GM06990 (cell line): ENCODE measurements around the gene SSX2.
"Not testable (repeated sequence)": the region's sequence is repeated elsewhere in the genome, so short reads cannot be mapped to it uniquely, and the experiment has no call there.

ENCODE experiments used
- DNase-seq: peaks from one replicate; pipeline ENCODE4 v3.0.0-alpha.2; 2011; ENCODE audit not compliant: insufficient read length; ENCODE audit errors: extremely low read depth
- H3K27me3 ChIP-seq: replicated peaks from 2 replicates; pipeline ENCODE4 v1.6.0; 2011; ENCODE audit warnings: low read length; ENCODE audit not compliant: control insufficient read depth, insufficient read depth
- H3K36me3 ChIP-seq: 2 replicates; pipeline ENCODE4 v1.5.1; 2011; ENCODE audit warnings: low read length; ENCODE audit not compliant: control insufficient read depth, insufficient read depth
- H3K4me3 ChIP-seq: replicated peaks from 2 replicates; pipeline ENCODE4 v1.5.1; 2011; ENCODE audit warnings: low read depth, mild to moderate bottlenecking, control low read depth, low read length

SSX2 gene

GRCh38 chrX:52707078-52707477 lies at the start of gene SSX2:
Gene SSX2 (minus strand): TSS chrX:52707178. CDS start chrX:52705749, 1,429 bp downstream.
- DNase-seq, H3K4me3 ChIP-seq, H3K36me3 ChIP-seq, H3K27me3 ChIP-seq: not testable (repeated sequence)

- H3K4me3 ChIP-seq, H3K36me3 ChIP-seq, H3K27me3 ChIP-seq, DNase-seq: not testable (repeated sequence)
Observed at GRCh38 chrX:52750952-52751351, 44.0 kb upstream of the SSX2 start, which contains the start of gene SSX2B. Gene SSX2B (plus strand): TSS chrX:52751252. CDS start chrX:52752681, 1,429 bp downstream.

- not testable (repeated sequence) for DNase-seq, H3K36me3 ChIP-seq, H3K27me3 ChIP-seq, H3K4me3 ChIP-seq
Observed at GRCh38 chrX:52692034-52692433, 14.9 kb downstream of the SSX2 start.

- not testable (repeated sequence) for H3K4me3 ChIP-seq, DNase-seq, H3K36me3 ChIP-seq, H3K27me3 ChIP-seq
Observed at GRCh38 chrX:52662218-52662617, 44.8 kb downstream of the SSX2 start.

GRCh38 chrX:52655475-52655874 lies 51.5 kb downstream of the SSX2 start:
- not testable (repeated sequence) for H3K4me3 ChIP-seq, DNase-seq, H3K36me3 ChIP-seq, H3K27me3 ChIP-seq

GRCh38 chrX:52654800-52655199 lies 52.2 kb downstream of the SSX2 start, which contains the start of gene SSX7:
Gene SSX7 (minus strand): TSS chrX:52654900. CDS start chrX:52653472, 1,428 bp downstream.
- not testable (repeated sequence) for H3K4me3 ChIP-seq, H3K27me3 ChIP-seq, DNase-seq, H3K36me3 ChIP-seq

- not testable (repeated sequence) for H3K36me3 ChIP-seq, H3K4me3 ChIP-seq, H3K27me3 ChIP-seq, DNase-seq
Observed at GRCh38 chrX:52650676-52651075, 56.3 kb downstream of the SSX2 start.

GRCh38 chrX:52648956-52649355 lies 58.0 kb downstream of the SSX2 start:
- DNase-seq, H3K36me3 ChIP-seq, H3K4me3 ChIP-seq, H3K27me3 ChIP-seq: not testable (repeated sequence)
